K562 (cell line): Measurements from ENCODE around the gene TBC1D2B. TPM values are rescaled to one million over a fixed set of nuclear protein-coding genes. Genes with fewer than 3 reads are reported as not detected.

Experiments
- EZH2 ChIP-seq: IDR thresholded peaks from 2 replicates; pipeline ENCODE4 v1.6.1; 2012; ENCODE audit warnings: low read depth, mild to moderate bottlenecking, inconsistent platforms, low read length, borderline replicate concordance
- FOXM1 ChIP-seq, 2 experiments: fragments of 450-650 bp in 1 of 2; sonication (generic) in 1 of 2; formaldehyde crosslinking in 1 of 2; IDR thresholded peaks; 2 replicates each; pipeline versions ENCODE4 v1.6.1 to v1.9.0; 2017 to 2022; ENCODE audit warnings: low read depth in 2 of 2, mild to moderate bottlenecking in 2 of 2, missing genetic modification reagents in 1 of 2, moderate library complexity in 1 of 2
- POLR2G ChIP-seq: fragments of 200-400 bp; formaldehyde crosslinking; IDR thresholded peaks from 2 replicates; pipeline ENCODE4 v1.6.1; 2017; ENCODE audit warnings: low read depth, mild to moderate bottlenecking, antibody characterized with exemption, low read length, moderate library complexity
- RBM39 ChIP-seq: fragments of 200-400 bp; formaldehyde crosslinking; optimal IDR thresholded peaks from 2 replicates; pipeline ENCODE3; 2018; ENCODE audit warnings: low read depth, low read length
- SREBF1 ChIP-seq: fragments of 150-350 bp; IDR thresholded peaks from 2 replicates; pipeline ENCODE4 v1.6.1; 2014; ENCODE audit warnings: antibody characterized with exemption, low read depth, low read length, borderline replicate concordance
- STAT5B ChIP-seq: fragments of 250-450 bp; sonication (Bioruptor Pico); IDR thresholded peaks from 2 replicates; pipeline ENCODE4 v1.8.0; 2021; ENCODE audit warnings: mild to moderate bottlenecking, inconsistent platforms
- ZC3H11A ChIP-seq: IDR thresholded peaks from 2 replicates; pipeline ENCODE4 v1.6.1; 2012; ENCODE audit warnings: low read depth, low read length, improper control_type of control experiment
- ZNF41 ChIP-seq: fragments of 250-450 bp; sonication (Bioruptor Pico); conservative IDR thresholded peaks from 2 replicates; pipeline ENCODE4 v1.4.0; 2020; ENCODE audit warnings: mild to moderate bottlenecking
- polyA plus RNA-seq, 8 experiments: library from polyadenylated mRNA; depleted of rRNA in 4 of 8; stranded (reverse) in 5 of 8; unstranded in 3 of 8; fragments of >200 nt; fragmentation: Nextera tagmentation in 2 of 8; fragmentation: Illumina TruSeq in 1 of 8; extraction: Ambion mirVana in 2 of 8; extraction: Trizol in 1 of 8; gene quantifications; 2 replicates each; pipeline versions ENCODE4 v1.2.1 to v1.2.3, GENCODE V29; 2011 to 2014; ENCODE audit warnings: inconsistent platforms in 1 of 8, missing spikeins in 1 of 8
- total RNA-seq, 7 experiments: library from RNA; depleted of rRNA in 6 of 7; stranded (reverse); fragments of >200 nt in 6 of 7; fragmentation: Illumina TruSeq in 2 of 7; extraction: Trizol in 2 of 7; gene quantifications; 2 replicates each; pipeline versions ENCODE4 v1.2.1 to v1.2.3, GENCODE V29; 2011 to 2021; ENCODE audit warnings: low replicate concordance in 1 of 7
- TF ChIP-seq, protein P1 (sequence below), 3 experiments: fragments of 200-800 bp in 1 of 3; fragments of 250-450 bp in 1 of 3; fragments of 450-650 bp in 1 of 3; sonication (Bioruptor Pico) in 1 of 3; sonication (Bioruptor generic) in 1 of 3; formaldehyde crosslinking in 1 of 3; IDR thresholded peaks; 2 replicates each; pipeline versions ENCODE4 v1.6.1 to v1.8.0; 2016 to 2022; ENCODE audit warnings: mild to moderate bottlenecking in 2 of 3, missing genetic modification characterization in 2 of 3, missing compliant biosample characterization in 1 of 3, moderate library complexity in 1 of 3
- TF ChIP-seq, protein P2 (sequence below): fragments of 450-650 bp; IDR thresholded peaks from 2 replicates; pipeline ENCODE4 v1.6.1; 2016; ENCODE audit warnings: low read depth, mild to moderate bottlenecking, moderate library complexity
- TF ChIP-seq, protein P3 (sequence below): fragments of 250-450 bp; sonication (Bioruptor Pico); IDR thresholded peaks from 2 replicates; pipeline ENCODE4 v1.4.0; 2020
- TF ChIP-seq, protein P4 (sequence below): fragments of 250-450 bp; sonication (Bioruptor Pico); IDR thresholded peaks from 2 replicates; pipeline ENCODE4 v1.5.1; 2021; ENCODE audit warnings: mild to moderate bottlenecking

TBC1D2B gene
- total and polyA plus RNA-seq, 9 of the 15 experiments (the other 6 are each of a cell fraction or from before 2014, with no cell fraction given) = 0.15 to 16.3 (median 8.9) TPM

DNA sequence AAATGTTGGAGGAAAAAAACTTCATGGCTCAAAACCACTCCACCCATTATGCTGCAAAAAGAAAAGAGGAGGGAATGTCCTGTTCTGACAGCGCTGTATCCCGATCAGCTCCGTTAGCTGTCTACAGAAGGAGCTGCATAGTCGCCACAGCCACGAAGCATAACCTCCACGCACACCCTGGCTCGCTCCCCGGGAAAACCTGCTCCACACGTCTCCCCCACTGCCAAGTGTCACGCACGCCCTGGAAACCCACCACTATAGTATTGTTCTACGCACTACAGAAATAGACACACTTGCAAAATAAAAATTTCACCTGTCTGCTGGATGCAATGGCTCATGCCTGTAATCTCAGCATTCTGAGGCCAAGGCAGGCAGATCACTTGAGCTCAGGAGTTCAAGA is 55.8 kb downstream of the TBC1D2B start (continued):
- TF ChIP-seq, protein P1, sequence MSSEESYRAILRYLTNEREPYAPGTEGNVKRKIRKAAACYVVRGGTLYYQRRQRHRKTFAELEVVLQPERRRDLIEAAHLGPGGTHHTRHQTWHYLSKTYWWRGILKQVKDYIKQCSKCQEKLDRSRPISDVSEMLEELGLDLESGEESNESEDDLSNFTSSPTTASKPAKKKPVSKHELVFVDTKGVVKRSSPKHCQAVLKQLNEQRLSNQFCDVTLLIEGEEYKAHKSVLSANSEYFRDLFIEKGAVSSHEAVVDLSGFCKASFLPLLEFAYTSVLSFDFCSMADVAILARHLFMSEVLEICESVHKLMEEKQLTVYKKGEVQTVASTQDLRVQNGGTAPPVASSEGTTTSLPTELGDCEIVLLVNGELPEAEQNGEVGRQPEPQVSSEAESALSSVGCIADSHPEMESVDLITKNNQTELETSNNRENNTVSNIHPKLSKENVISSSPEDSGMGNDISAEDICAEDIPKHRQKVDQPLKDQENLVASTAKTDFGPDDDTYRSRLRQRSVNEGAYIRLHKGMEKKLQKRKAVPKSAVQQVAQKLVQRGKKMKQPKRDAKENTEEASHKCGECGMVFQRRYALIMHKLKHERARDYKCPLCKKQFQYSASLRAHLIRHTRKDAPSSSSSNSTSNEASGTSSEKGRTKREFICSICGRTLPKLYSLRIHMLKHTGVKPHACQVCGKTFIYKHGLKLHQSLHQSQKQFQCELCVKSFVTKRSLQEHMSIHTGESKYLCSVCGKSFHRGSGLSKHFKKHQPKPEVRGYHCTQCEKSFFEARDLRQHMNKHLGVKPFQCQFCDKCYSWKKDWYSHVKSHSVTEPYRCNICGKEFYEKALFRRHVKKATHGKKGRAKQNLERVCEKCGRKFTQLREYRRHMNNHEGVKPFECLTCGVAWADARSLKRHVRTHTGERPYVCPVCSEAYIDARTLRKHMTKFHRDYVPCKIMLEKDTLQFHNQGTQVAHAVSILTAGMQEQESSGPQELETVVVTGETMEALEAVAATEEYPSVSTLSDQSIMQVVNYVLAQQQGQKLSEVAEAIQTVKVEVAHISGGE (CRISPR knock-in tag; IDR thresholded peaks at IDR 0.05) = no peak
- TF ChIP-seq EZH2 = no peak
- TF ChIP-seq, protein P2, sequence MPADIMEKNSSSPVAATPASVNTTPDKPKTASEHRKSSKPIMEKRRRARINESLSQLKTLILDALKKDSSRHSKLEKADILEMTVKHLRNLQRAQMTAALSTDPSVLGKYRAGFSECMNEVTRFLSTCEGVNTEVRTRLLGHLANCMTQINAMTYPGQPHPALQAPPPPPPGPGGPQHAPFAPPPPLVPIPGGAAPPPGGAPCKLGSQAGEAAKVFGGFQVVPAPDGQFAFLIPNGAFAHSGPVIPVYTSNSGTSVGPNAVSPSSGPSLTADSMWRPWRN = no peak
- TF ChIP-seq, protein P3, sequence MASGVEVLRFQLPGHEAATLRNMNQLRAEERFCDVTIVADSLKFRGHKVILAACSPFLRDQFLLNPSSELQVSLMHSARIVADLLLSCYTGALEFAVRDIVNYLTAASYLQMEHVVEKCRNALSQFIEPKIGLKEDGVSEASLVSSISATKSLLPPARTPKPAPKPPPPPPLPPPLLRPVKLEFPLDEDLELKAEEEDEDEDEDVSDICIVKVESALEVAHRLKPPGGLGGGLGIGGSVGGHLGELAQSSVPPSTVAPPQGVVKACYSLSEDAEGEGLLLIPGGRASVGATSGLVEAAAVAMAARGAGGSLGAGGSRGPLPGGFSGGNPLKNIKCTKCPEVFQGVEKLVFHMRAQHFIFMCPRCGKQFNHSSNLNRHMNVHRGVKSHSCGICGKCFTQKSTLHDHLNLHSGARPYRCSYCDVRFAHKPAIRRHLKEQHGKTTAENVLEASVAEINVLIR (CRISPR knock-in tag) = no peak
- no peak for TF ChIP-seq FOXM1 (IDR thresholded peaks at IDR 0.05; ENCODE audit: low read depth)
- TF ChIP-seq FOXM1 (CRISPR knock-in tag; IDR thresholded peaks at IDR 0.05; ENCODE audit: low read depth) = no peak
- no peak for TF ChIP-seq SREBF1
- TF ChIP-seq ZC3H11A = no peak
- TF ChIP-seq, protein P4, sequence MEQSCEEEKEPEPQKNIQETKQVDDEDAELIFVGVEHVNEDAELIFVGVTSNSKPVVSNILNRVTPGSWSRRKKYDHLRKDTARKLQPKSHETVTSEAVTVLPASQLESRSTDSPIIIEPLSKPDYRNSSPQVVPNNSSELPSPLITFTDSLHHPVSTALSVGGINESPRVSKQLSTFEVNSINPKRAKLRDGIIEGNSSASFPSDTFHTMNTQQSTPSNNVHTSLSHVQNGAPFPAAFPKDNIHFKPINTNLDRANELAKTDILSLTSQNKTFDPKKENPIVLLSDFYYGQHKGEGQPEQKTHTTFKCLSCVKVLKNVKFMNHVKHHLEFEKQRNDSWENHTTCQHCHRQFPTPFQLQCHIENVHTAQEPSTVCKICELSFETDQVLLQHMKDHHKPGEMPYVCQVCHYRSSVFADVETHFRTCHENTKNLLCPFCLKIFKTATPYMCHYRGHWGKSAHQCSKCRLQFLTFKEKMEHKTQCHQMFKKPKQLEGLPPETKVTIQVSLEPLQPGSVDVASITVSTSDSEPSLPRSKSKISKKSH = no peak
- TF ChIP-seq ZNF41 (CRISPR knock-in tag) = no peak
- TF ChIP-seq STAT5B (CRISPR knock-in tag) = no peak
- no peak for TF ChIP-seq POLR2G
- no peak for TF ChIP-seq RBM39
